H1 (cell line): ENCODE measurements around the gene UBE2D4. TPM values are rescaled to one million over a fixed set of nuclear protein-coding genes. Genes with fewer than 3 reads are reported as not detected.

Source experiments
- CTCF ChIA-PET: fragments of 300-600 bp; sonication (Branson Sonifier 250); formaldehyde crosslinking; loops from one replicate; lab custom pipeline; 2021; ENCODE audit not compliant: partially characterized antibody; lab: Charles Lee
- POLR2A ChIA-PET: fragments of 300-600 bp; sonication (Branson Sonifier 250); formaldehyde crosslinking; loops from one replicate; lab custom pipeline; 2021; ENCODE audit warnings: inconsistent platforms; ENCODE audit not compliant: partially characterized antibody; lab: Charles Lee
- DNase-seq, 2 experiments: peaks; one replicate each; pipeline versions ENCODE4 v3.0.0 to v3.0.0-alpha.2; 2010 to 2022; ENCODE audit warnings: low spot score in 2 of 2, low read depth in 1 of 2, mixed read lengths in 1 of 2
- FAIRE-seq: peaks from 2 replicates; lab custom pipeline; 2011; peaks lifted over from hg19 to GRCh38; lab: Jason Lieb, UNC
- H2AFZ ChIP-seq: 2 replicates; pipeline ENCODE4 v1.8.1; 2012; ENCODE audit warnings: low read length, inconsistent platforms
- H2AK5ac ChIP-seq: 2 replicates; pipeline ENCODE4 v1.6.1; 2013; ENCODE audit warnings: low read depth, low read length
- H2BK120ac ChIP-seq: replicated peaks from 2 replicates; pipeline ENCODE3; 2013; ENCODE audit warnings: low read depth, low read length, inconsistent platforms
- H2BK12ac ChIP-seq: 2 replicates; pipeline ENCODE4 v1.6.1; 2013; ENCODE audit warnings: low read depth, low read length
- H2BK15ac ChIP-seq: 2 replicates; pipeline ENCODE4 v1.6.1; 2013; ENCODE audit warnings: low read length
- H2BK20ac ChIP-seq: 2 replicates; pipeline ENCODE4 v1.6.1; 2013; ENCODE audit warnings: low read length
- H2BK5ac ChIP-seq: 2 replicates; pipeline ENCODE4 v1.6.1; 2013; ENCODE audit warnings: low read depth, low read length
- H3K14ac ChIP-seq: 2 replicates; pipeline ENCODE4 v1.6.1; 2013; ENCODE audit warnings: inconsistent platforms; ENCODE audit not compliant: insufficient read length
- H3K18ac ChIP-seq: 2 replicates; pipeline ENCODE4 v1.6.1; 2013; ENCODE audit warnings: low read length; ENCODE audit errors: extremely low read depth
- H3K23ac ChIP-seq: 2 replicates; pipeline ENCODE4 v1.6.1; 2013; ENCODE audit warnings: inconsistent platforms; ENCODE audit not compliant: insufficient read length
- H3K23me2 ChIP-seq: 2 replicates; pipeline ENCODE4 v1.6.1; 2013; ENCODE audit warnings: low read depth, low read length
- H3K27ac ChIP-seq: 2 replicates; pipeline ENCODE4 v1.6.1; 2011; ENCODE audit warnings: low read depth, low read length, inconsistent platforms
- H3K27me3 ChIP-seq, 4 experiments: replicated peaks in 1 of 4; 1 replicate in 1 of 4; 2 replicates in 3 of 4; pipeline versions ENCODE4 v1.6.1 to v1.8.1; 2011 to 2013; ENCODE audit warnings: low read length in 3 of 4, mild to moderate bottlenecking in 3 of 4, inconsistent platforms in 2 of 4, mixed read lengths in 2 of 4, moderate library complexity in 1 of 4; ENCODE audit not compliant: control insufficient read depth in 3 of 4, insufficient read depth in 3 of 4; ENCODE audit errors: extremely low read depth in 1 of 4
- H3K36me3 ChIP-seq, 4 experiments: 2 replicates each; pipeline versions ENCODE4 v1.6.1 to v1.8.1; 2011 to 2013; ENCODE audit warnings: mild to moderate bottlenecking in 4 of 4, low read length in 3 of 4, moderate library complexity in 2 of 4, control low read depth in 1 of 4, inconsistent platforms in 1 of 4; ENCODE audit not compliant: insufficient read depth in 4 of 4, control insufficient read depth in 2 of 4
- H3K4ac ChIP-seq: replicated peaks from 2 replicates; pipeline ENCODE3; 2013; ENCODE audit warnings: low read length, low read depth, mixed read lengths, inconsistent platforms; ENCODE audit not compliant: insufficient read length
- H3K4me1 ChIP-seq, 4 experiments: replicated peaks in 1 of 4; 1 replicate in 1 of 4; 2 replicates in 3 of 4; pipeline versions ENCODE4 v1.6.1 to v1.8.1; 2011 to 2013; ENCODE audit warnings: low read length in 3 of 4, inconsistent platforms in 2 of 4, mixed read lengths in 1 of 4; ENCODE audit not compliant: insufficient read depth in 4 of 4, control insufficient read depth in 3 of 4
- H3K4me2 ChIP-seq, 2 experiments: 2 replicates each; pipeline versions ENCODE4 v1.6.1 to v1.8.1; 2011 to 2013; ENCODE audit warnings: low read depth in 2 of 2, low read length in 2 of 2, control low read depth in 1 of 2, inconsistent platforms in 1 of 2, mild to moderate bottlenecking in 1 of 2; ENCODE audit not compliant: insufficient read depth in 1 of 2
- H3K4me3 ChIP-seq, 4 experiments: fragments of 200-600, 300-600 bp in 1 of 4; sonication (generic), shearing (Covaris generic), sonication (Bioruptor Twin) in 1 of 4; 2 replicates each; pipeline versions ENCODE4 v1.5.1 to v1.8.1; 2011 to 2016; ENCODE audit warnings: low read length in 4 of 4, low read depth in 3 of 4, control low read depth in 2 of 4, inconsistent platforms in 2 of 4, mild to moderate bottlenecking in 2 of 4, mixed read lengths in 1 of 4, moderate library complexity in 1 of 4; ENCODE audit not compliant: insufficient read depth in 2 of 4; ENCODE audit errors: extremely low read depth in 1 of 4
- H3K56ac ChIP-seq: replicated peaks from 2 replicates; pipeline ENCODE3; 2013; ENCODE audit warnings: low read depth, mild to moderate bottlenecking, mixed read lengths, low read length, inconsistent platforms; ENCODE audit not compliant: insufficient read length
- H3K79me1 ChIP-seq: 2 replicates; pipeline ENCODE4 v1.6.1; 2013; ENCODE audit warnings: low read depth, low read length, control low read depth
- H3K79me2 ChIP-seq, 2 experiments: 2 replicates each; pipeline versions ENCODE4 v1.6.1 to v1.8.1; 2012 to 2013; ENCODE audit warnings: low read length in 2 of 2, mild to moderate bottlenecking in 2 of 2, inconsistent platforms in 1 of 2; ENCODE audit not compliant: insufficient read depth in 2 of 2, control insufficient read depth in 1 of 2
- H3K9ac ChIP-seq, 4 experiments: replicated peaks in 1 of 4; 1 replicate in 1 of 4; 2 replicates in 3 of 4; pipeline versions ENCODE4 v1.6.1 to v1.8.1; 2011 to 2013; ENCODE audit warnings: low read depth in 3 of 4, low read length in 3 of 4, control low read depth in 2 of 4, mild to moderate bottlenecking in 2 of 4, moderate library complexity in 2 of 4, inconsistent platforms in 1 of 4; ENCODE audit errors: extremely low read depth in 1 of 4
- H3K9me3 ChIP-seq, 2 experiments: 2 replicates each; pipeline versions ENCODE4 v1.6.1 to v1.8.1; 2012 to 2013; ENCODE audit warnings: mild to moderate bottlenecking in 2 of 2, moderate library complexity in 2 of 2, control low read depth in 1 of 2, inconsistent platforms in 1 of 2, low read depth in 1 of 2, low read length in 1 of 2, mixed read lengths in 1 of 2; ENCODE audit not compliant: insufficient read depth in 2 of 2
- H4K20me1 ChIP-seq, 2 experiments: replicated peaks in 1 of 2; 2 replicates each; pipeline versions ENCODE3 to v1.8.1; 2011 to 2013; ENCODE audit warnings: inconsistent platforms in 2 of 2, low read length in 2 of 2, mild to moderate bottlenecking in 1 of 2; ENCODE audit not compliant: insufficient read depth in 2 of 2, control insufficient read depth in 1 of 2
- H4K5ac ChIP-seq: 2 replicates; pipeline ENCODE4 v1.6.1; 2013; ENCODE audit warnings: low read length, low read depth, mixed read lengths, inconsistent platforms; ENCODE audit not compliant: insufficient read length
- H4K8ac ChIP-seq: 2 replicates; pipeline ENCODE4 v1.8.0; 2013; ENCODE audit warnings: mild to moderate bottlenecking, moderate library complexity, low read length, inconsistent platforms; ENCODE audit not compliant: insufficient read depth; ENCODE audit errors: extremely low read depth
- H4K91ac ChIP-seq: replicated peaks from 2 replicates; pipeline ENCODE3; 2013; ENCODE audit warnings: low read length, mixed read lengths, inconsistent platforms; ENCODE audit not compliant: insufficient read length
- BRCA1 ChIP-seq: IDR thresholded peaks from 2 replicates; pipeline ENCODE4 v1.6.1; 2012; ENCODE audit warnings: low read depth, low read length, improper control_type of control experiment
- CEBPB ChIP-seq: IDR thresholded peaks from 2 replicates; pipeline ENCODE4 v1.6.1; 2012; ENCODE audit warnings: low read depth, low read length
- GABPA ChIP-seq: IDR thresholded peaks from 2 replicates; pipeline ENCODE4 v1.6.1; 2011; ENCODE audit warnings: mild to moderate bottlenecking, low read length, moderate library complexity, borderline replicate concordance; ENCODE audit not compliant: insufficient read depth
- HDAC2 ChIP-seq, 2 experiments: fragments of 300-600 bp in 1 of 2; sonication (generic) in 1 of 2; IDR thresholded peaks; 2 replicates each; pipeline ENCODE4 v1.6.1; 2011 to 2012; ENCODE audit warnings: low read depth in 2 of 2, low read length in 2 of 2, mild to moderate bottlenecking in 2 of 2, moderate library complexity in 2 of 2, borderline replicate concordance in 1 of 2, inconsistent platforms in 1 of 2
- KDM4A ChIP-seq: IDR thresholded peaks from one replicate; pipeline ENCODE4 v1.7.1; 2012; ENCODE audit warnings: low read depth, mild to moderate bottlenecking, moderate library complexity, low read length, inconsistent platforms; ENCODE audit not compliant: severe bottlenecking
- KDM5A ChIP-seq: fragments of 200-600 bp; IDR thresholded peaks from 2 replicates; pipeline ENCODE4 v1.7.1; 2012; ENCODE audit warnings: mild to moderate bottlenecking, low read length, inconsistent platforms, mixed read lengths
- PHF8 ChIP-seq: fragments of 200-600 bp; sonication (generic); conservative IDR thresholded peaks from 2 replicates; pipeline ENCODE4 v1.7.1; 2012; ENCODE audit warnings: low read depth, mild to moderate bottlenecking, inconsistent platforms, low read length, moderate library complexity
- RXRA ChIP-seq: IDR thresholded peaks from 2 replicates; pipeline ENCODE4 v1.6.1; 2011; ENCODE audit warnings: low read depth, mild to moderate bottlenecking, low read length, moderate library complexity; ENCODE audit not compliant: insufficient read depth
- SAP30 ChIP-seq: fragments of 300-600 bp; sonication (generic); IDR thresholded peaks from 2 replicates; pipeline ENCODE4 v1.7.1; 2012; ENCODE audit warnings: low read length, moderate library complexity, mild to moderate bottlenecking, inconsistent platforms; ENCODE audit not compliant: insufficient read depth, insufficient replicate concordance
- SIX5 ChIP-seq: IDR thresholded peaks from 2 replicates; pipeline ENCODE4 v1.6.1; 2011; ENCODE audit warnings: mild to moderate bottlenecking, low read depth, low read length
- SP4 ChIP-seq: IDR thresholded peaks from 2 replicates; pipeline ENCODE4 v1.6.1; 2012; ENCODE audit warnings: low read length, inconsistent platforms
- ZNF274 ChIP-seq: IDR thresholded peaks from 2 replicates; pipeline ENCODE4 v1.7.0; 2012; ENCODE audit warnings: low read length, borderline replicate concordance; ENCODE audit errors: extremely low read depth
- WGBS, 2 experiments: shearing (Covaris generic) in 1 of 2; methylation state at CpG; one replicate each; pipeline versions ENCODE4 v1.1.6 to v1.1.7; 2013 to 2015; ENCODE audit warnings: low lambda C conversion rate in 2 of 2, mixed read lengths in 2 of 2, inconsistent platforms in 1 of 2, low coverage in 1 of 2, missing lambda C conversion rate in 1 of 2; ENCODE audit not compliant: insufficient replicate concordance in 2 of 2, insufficient coverage in 1 of 2, insufficient read length in 1 of 2; ENCODE audit errors: extremely low coverage in 1 of 2, missing lambda C conversion rate in 1 of 2; 5-methylcytosine and 5-hydroxymethylcytosine counted together
- polyA plus RNA-seq, 7 experiments: library from polyadenylated mRNA; depleted of rRNA in 3 of 7; stranded (reverse) in 5 of 7; unstranded in 2 of 7; fragments of >200 nt in 5 of 7; fragments of 200-250 nt in 2 of 7; gene quantifications; 1 replicate in 5 of 7; 2 replicates in 1 of 7; 4 replicates in 1 of 7; pipeline versions ENCODE4 v1.2.1 to v1.2.3, GENCODE V29; 2011 to 2013; ENCODE audit warnings: missing spikeins in 2 of 7, mixed read lengths in 2 of 7
- total RNA-seq: library from RNA; stranded (reverse); fragmentation: NEBNext Ultra II Directional; extraction: Animal tissue kit (Norgen Biotek cat#: 25700); gene quantifications from 2 replicates; pipeline ENCODE4 v1.2.1, GENCODE V29; 2021

Gene UBE2D4
- total and polyA plus RNA-seq, 2 of the 8 experiments (the other 6 are each of a cell fraction or from before 2014, with no cell fraction given) = 3.4 to 9.4 TPM

- H3K27me3 ChIP-seq = no peaks in the 10 kb centered on the region
- POLR2A ChIA-PET = interaction anchor here (1.1 to 1.8 kb wide), 4 partner anchors 10 to 67 kb away, joined by 3 to 4 read pairs (median 4); no protein-coding TSS in a partner anchor
- H3K23me2 ChIP-seq = no peaks in the 10 kb centered on the region
- H3K9me3 ChIP-seq = no peaks in the 10 kb centered on the region
- CTCF ChIA-PET = interaction anchor here (0.5 to 2.2 kb wide), 3 partner anchors 10 to 66 kb away, joined by 3 to 7 read pairs (median 6); no protein-coding TSS in a partner anchor
- no peak overlapping the region for H2AFZ ChIP-seq
- no peak overlapping the region for H3K23ac ChIP-seq
- H2AK5ac ChIP-seq = no peak overlapping the region
- FAIRE-seq (no peak), DNase-seq (no peak)
- no peak overlapping the region for H4K91ac ChIP-seq
- H3K4ac ChIP-seq = no peak overlapping the region
- no peak overlapping the region for H2BK15ac ChIP-seq
- H3K4me2 ChIP-seq = no peak overlapping the region
- H3K14ac ChIP-seq = no peak overlapping the region
- H3K27ac ChIP-seq = no peak overlapping the region
- no peak overlapping the region for H4K5ac ChIP-seq
- H3K79me1 ChIP-seq = no peaks in the 10 kb centered on the region
- no peak overlapping the region for H3K18ac ChIP-seq
- H2BK5ac ChIP-seq = no peak overlapping the region
- H3K4me3 ChIP-seq = no peak overlapping the region
- WGBS, 2 experiments = 90% methylated on average over 29 of the region's 29 CpGs; no CpG with 5 or more reads in 1 of the 2 experiments
- peaks cover 5 to 23% (median 12%) of the 10 kb centered on the region in 4 experiments; a peak in 6 of 8 replicates for H3K36me3 ChIP-seq
- no peaks in the 10 kb centered on the region for H4K20me1 ChIP-seq
- H2BK20ac ChIP-seq = no peak overlapping the region
- no peak overlapping the region for H3K9ac ChIP-seq
- no peak overlapping the region for H2BK120ac ChIP-seq
- H3K4me1 ChIP-seq = peaks cover 3 to 6% (median 4%) of the 10 kb centered on the region in 4 experiments; a peak in 6 of 7 replicates
- H2BK12ac ChIP-seq = no peak overlapping the region
- no peak overlapping the region for H4K8ac ChIP-seq
- no peak overlapping the region for H3K56ac ChIP-seq
- H3K79me2 ChIP-seq = no peaks in the 10 kb centered on the region
- no peak for TF ChIP-seq RXRA
- no peak for TF ChIP-seq GABPA
- TF ChIP-seq PHF8 = no peak
- TF ChIP-seq SP4 = no peak
- TF ChIP-seq SIX5 = no peak
- TF ChIP-seq HDAC2 (IDR thresholded peaks at IDR 0.05; ENCODE audit: borderline replicate concordance in 1 of 2, low read depth in 2 of 2, low read length in 2 of 2) = no peak
- no peak for TF ChIP-seq ZNF274
- no peak for TF ChIP-seq KDM5A
- no peak for TF ChIP-seq CEBPB
- TF ChIP-seq SAP30 = no peak
- TF ChIP-seq BRCA1 = no peak
- TF ChIP-seq KDM4A = no peak
These were observed 49.1 kb upstream of the UBE2D4 start for GRCh38 chr7:43876976-43877745.
